ENCODE measurements around the gene FOLR1. TPM values are rescaled to one million over a fixed set of nuclear protein-coding genes. Genes with fewer than 3 reads are reported as not detected.

Gene FOLR1
- total RNA-seq, 1 experiment from 2014 or later, result 2.7 TPM

DNA sequence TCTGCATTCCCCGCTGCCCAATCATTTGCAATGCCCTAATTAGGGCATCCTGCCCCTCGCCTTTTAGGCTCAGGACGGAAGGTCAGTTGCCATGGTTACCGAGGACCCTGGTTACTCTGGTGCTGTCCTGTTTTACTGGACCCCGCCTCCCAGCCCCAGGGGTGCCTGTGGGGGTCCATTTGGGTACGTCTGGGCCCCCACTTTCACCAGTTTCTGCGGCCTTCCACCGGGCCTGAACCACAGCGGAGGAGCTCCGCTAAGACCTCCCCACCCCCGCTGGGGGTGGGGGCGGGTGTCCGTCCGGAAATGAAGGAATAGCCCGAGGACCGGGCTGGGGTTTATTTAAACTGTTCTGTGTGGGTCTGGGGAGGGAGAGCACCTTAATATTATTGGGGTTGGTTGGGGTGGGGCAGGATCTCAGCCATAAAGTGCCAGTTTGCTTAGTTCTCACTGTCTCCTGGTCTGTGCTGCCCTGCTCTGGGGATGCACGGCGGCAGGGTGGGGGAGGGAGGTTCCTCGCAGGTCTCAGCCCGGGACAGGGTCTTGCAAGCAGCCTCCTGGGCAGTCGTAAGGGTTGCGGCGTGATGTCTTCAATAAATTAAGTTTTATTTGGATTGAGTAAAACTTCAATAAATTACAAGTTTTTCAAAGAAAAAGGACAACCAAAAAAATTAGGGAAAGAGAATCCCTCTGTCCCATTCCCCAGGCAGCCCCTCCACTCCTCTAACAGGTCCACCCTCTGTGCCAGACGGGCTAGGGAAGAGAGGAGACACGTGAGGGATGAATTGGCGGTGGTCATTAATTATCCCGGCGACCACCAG, 46.8 kb downstream of the FOLR1 start:
- Mint-ChIP-seq H3K4me3 (ENCODE audit: low read depth, unreplicated experiment) (peak overlapping the region; percentile 55), H3K27me3 (ENCODE audit: unreplicated experiment) (peaks cover 39% of the 10 kb centered on the region), H3K36me3 (ENCODE audit: insufficient read depth, unreplicated experiment) (peaks cover 34% of the 10 kb centered on the region), H3K4me1 (ENCODE audit: low read depth, unreplicated experiment) (no peaks in the 10 kb centered on the region), H3K9me3 (ENCODE audit: low read depth, unreplicated experiment) (no peaks in the 10 kb centered on the region), H3K27ac (ENCODE audit: unreplicated experiment) (peak overlapping the region; percentile 40)
- CTCF ChIA-PET, result interaction anchor here (1.0 to 1.4 kb wide), 2 partner anchors 15 to 176 kb away, joined by 5 to 6 read pairs; no protein-coding TSS in a partner anchor
- no peak for DNase-seq
- intact Hi-C loops (cut with micrococcal nuclease; ENCODE audit: unreplicated experiment), result no loop called here
- no TSS peak for BruUV-seq (replicated peaks)
- TF ChIP-seq, protein P1, sequence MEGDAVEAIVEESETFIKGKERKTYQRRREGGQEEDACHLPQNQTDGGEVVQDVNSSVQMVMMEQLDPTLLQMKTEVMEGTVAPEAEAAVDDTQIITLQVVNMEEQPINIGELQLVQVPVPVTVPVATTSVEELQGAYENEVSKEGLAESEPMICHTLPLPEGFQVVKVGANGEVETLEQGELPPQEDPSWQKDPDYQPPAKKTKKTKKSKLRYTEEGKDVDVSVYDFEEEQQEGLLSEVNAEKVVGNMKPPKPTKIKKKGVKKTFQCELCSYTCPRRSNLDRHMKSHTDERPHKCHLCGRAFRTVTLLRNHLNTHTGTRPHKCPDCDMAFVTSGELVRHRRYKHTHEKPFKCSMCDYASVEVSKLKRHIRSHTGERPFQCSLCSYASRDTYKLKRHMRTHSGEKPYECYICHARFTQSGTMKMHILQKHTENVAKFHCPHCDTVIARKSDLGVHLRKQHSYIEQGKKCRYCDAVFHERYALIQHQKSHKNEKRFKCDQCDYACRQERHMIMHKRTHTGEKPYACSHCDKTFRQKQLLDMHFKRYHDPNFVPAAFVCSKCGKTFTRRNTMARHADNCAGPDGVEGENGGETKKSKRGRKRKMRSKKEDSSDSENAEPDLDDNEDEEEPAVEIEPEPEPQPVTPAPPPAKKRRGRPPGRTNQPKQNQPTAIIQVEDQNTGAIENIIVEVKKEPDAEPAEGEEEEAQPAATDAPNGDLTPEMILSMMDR (IDR thresholded peaks at IDR 0.05; ENCODE audit: unreplicated experiment), result no peak

DNA sequence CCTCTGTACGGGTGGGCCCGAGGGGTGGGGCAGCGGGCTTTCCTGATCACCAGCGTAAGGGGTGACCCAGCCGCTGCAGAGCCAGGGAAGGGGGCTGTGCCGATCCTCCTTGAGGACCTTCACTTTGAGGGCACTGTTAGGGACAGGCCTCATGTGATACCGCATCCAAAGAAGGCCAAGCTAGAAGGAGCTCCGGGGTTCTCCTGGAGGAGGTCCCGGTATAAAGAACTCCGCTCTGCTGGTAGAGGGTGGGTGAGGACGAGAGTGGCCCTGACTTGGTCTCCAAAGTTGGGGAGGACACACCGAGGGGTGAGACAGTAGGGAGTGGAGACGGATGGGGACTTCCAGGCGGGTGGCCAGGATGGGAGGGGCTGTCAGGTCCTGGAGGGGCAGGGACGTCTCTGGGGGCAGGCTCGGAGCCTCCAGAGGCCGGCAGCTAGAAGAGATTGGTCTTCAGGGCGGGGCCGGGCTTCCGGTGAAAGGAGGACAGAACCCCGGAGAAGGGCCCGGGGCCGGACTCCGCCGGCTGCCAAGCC, 47.4 kb downstream of the FOLR1 start:
- H3K27ac Mint-ChIP-seq (ENCODE audit: unreplicated experiment), result peak overlapping the region; percentile 40
- BruUV-seq (replicated peaks), result no TSS peak
- H3K4me1 Mint-ChIP-seq (ENCODE audit: low read depth, unreplicated experiment), result no peaks in the 10 kb centered on the region
- intact Hi-C loops (cut with micrococcal nuclease; ENCODE audit: unreplicated experiment), result no loop called here
- CTCF ChIA-PET, result no interaction called here
- peaks cover 39% of the 10 kb centered on the region for H3K27me3 Mint-ChIP-seq (ENCODE audit: unreplicated experiment)
- DNase-seq, result no peak
- peak overlapping the region; percentile 55 for H3K4me3 Mint-ChIP-seq (ENCODE audit: low read depth, unreplicated experiment)
- H3K36me3 Mint-ChIP-seq (ENCODE audit: insufficient read depth, unreplicated experiment), result peaks cover 32% of the 10 kb centered on the region
- no peaks in the 10 kb centered on the region for H3K9me3 Mint-ChIP-seq (ENCODE audit: low read depth, unreplicated experiment)
- TF ChIP-seq, protein P1 (IDR thresholded peaks at IDR 0.05; ENCODE audit: unreplicated experiment), result no peak

DNA sequence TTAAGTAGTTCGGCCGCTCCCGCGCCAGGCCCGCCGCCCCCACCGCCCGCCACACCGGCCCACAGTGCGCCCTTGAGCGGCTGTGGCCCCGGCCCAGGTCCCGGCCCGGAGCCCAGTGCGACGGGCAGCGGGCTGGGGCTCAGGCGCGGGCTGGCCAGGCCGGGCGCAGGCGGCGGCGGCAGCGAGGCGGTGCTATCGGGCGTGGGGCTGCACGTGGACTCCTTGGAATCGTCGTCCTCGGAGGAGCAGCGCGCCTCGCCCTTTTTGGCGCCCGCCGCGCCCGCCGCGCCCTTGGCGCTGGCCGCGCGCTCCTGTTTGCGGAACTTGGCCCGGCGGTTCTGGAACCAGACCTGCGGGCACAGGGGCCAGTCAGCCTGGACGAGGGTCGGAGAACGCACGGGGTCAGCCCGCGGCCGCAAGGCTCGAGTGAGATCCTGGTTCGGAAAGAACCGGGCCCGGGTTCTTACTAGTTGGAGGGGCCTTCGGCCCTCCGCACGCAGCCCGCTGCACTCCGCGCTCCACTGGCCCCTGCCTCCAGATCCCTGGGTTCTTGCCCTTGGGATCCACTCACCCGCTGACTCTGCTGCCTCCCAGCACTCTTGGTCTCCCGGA, 48.0 kb downstream of the FOLR1 start:
- peak overlapping the region; percentile 63 for H3K4me3 Mint-ChIP-seq (ENCODE audit: low read depth, unreplicated experiment)
- intact Hi-C loops (cut with micrococcal nuclease; ENCODE audit: unreplicated experiment), result no loop called here
- DNase-seq, result peak; percentile 50
- H3K36me3 Mint-ChIP-seq (ENCODE audit: insufficient read depth, unreplicated experiment), result peaks cover 26% of the 10 kb centered on the region
- TF ChIP-seq, protein P1 (IDR thresholded peaks at IDR 0.05; ENCODE audit: unreplicated experiment), result no peak
- H3K4me1 Mint-ChIP-seq (ENCODE audit: low read depth, unreplicated experiment), result no peaks in the 10 kb centered on the region
- BruUV-seq (replicated peaks), result no TSS peak
- CTCF ChIA-PET, result no interaction called here
- H3K9me3 Mint-ChIP-seq (ENCODE audit: low read depth, unreplicated experiment), result no peaks in the 10 kb centered on the region
- peaks cover 39% of the 10 kb centered on the region for H3K27me3 Mint-ChIP-seq (ENCODE audit: unreplicated experiment)
- peak overlapping the region; percentile 62 for H3K27ac Mint-ChIP-seq (ENCODE audit: unreplicated experiment)

DNA sequence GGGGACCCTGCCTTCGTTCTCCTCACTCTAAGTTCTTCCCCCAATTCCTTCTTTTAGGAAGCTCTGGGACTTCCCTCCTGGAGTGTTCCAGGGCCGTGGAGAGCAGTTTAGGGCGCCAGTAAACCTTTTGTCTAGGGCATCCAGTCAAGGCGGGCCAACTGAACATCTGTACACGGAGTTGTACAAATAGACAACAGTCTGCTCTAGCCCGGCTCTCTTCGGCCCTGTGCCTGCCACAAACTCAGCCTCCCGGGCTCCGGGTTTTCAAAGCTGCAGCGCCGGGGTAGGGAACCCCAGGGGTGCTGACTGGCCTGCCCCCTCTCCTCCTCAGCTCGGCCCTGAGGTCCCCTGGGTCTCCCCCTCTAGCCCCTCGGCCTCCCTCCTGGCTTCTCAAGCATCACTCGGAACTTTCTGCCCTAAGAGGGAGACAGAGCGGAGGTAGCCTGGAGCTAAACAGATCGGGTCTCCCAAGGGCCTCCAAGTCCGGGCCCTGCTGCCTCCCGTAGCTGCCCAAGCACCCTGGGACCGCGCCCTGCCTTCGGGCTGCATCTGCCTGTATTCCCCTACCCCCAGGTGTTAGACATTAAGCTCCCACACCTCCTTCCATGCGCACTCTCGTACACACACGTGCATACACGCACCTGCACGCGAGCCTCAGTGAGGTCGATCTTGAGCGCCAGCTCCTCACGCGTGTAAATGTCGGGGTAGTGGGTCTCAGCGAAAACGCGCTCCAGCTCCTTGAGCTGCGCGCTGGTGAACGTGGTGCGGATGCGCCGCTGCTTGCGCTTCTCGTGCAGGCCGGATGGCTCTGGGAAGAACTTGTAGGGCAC, 48.7 kb downstream of the FOLR1 start:
- TF ChIP-seq, protein P1 (IDR thresholded peaks at IDR 0.05; ENCODE audit: unreplicated experiment), result no peak
- no TSS peak for BruUV-seq (replicated peaks)
- Mint-ChIP-seq H3K27ac (ENCODE audit: unreplicated experiment) (peak overlapping the region; percentile 62), H3K27me3 (ENCODE audit: unreplicated experiment) (peaks cover 39% of the 10 kb centered on the region), H3K9me3 (ENCODE audit: low read depth, unreplicated experiment) (no peaks in the 10 kb centered on the region), H3K36me3 (ENCODE audit: insufficient read depth, unreplicated experiment) (peaks cover 25% of the 10 kb centered on the region), H3K4me1 (ENCODE audit: low read depth, unreplicated experiment) (no peaks in the 10 kb centered on the region), H3K4me3 (ENCODE audit: low read depth, unreplicated experiment) (peak overlapping the region; percentile 63)
- CTCF ChIA-PET, result interaction anchor here (0.5 kb wide), 1 partner anchor 1867 kb away, joined by 3 read pairs; no protein-coding TSS in a partner anchor
- intact Hi-C loops (cut with micrococcal nuclease; ENCODE audit: unreplicated experiment), result no loop called here
- no peak for DNase-seq

All from Calu3 (cell line).